Hepatocyte (in vitro differentiated cells): ENCODE measurements around the gene RCOR2. TPM values are rescaled to one million over a fixed set of nuclear protein-coding genes. Genes with fewer than 3 reads are reported as not detected.
"Not testable (repeated sequence)": the region's sequence is repeated elsewhere in the genome, so short reads cannot be mapped to it uniquely, and the experiment has no call there.

Source experiments
- DNase-seq: peaks from one replicate; pipeline ENCODE4 v3.0.0-alpha.2; 2016; ENCODE audit warnings: low spot score
- H2AFZ ChIP-seq: fragments of 200-600 bp; sonication (generic); 2 replicates; pipeline ENCODE4 v1.6.0; 2016; ENCODE audit warnings: antibody characterized with exemption, mild to moderate bottlenecking
- H3K27ac ChIP-seq: fragments of 200-600 bp; sonication (generic); 2 replicates; pipeline ENCODE4 v1.5.1; 2016; ENCODE audit warnings: mild to moderate bottlenecking
- H3K27me3 ChIP-seq: fragments of 200-600 bp; sonication (generic); 2 replicates; pipeline ENCODE4 v1.6.1; 2016
- H3K36me3 ChIP-seq: fragments of 200-600 bp; sonication (generic); replicated peaks from 2 replicates; pipeline ENCODE4 v1.5.1; 2016; ENCODE audit warnings: low read depth; ENCODE audit not compliant: insufficient read depth
- H3K4me1 ChIP-seq: fragments of 200-600 bp; sonication (generic); 2 replicates; pipeline ENCODE4 v1.5.1; 2016; ENCODE audit warnings: mild to moderate bottlenecking, moderate library complexity; ENCODE audit not compliant: insufficient read depth
- H3K4me2 ChIP-seq: fragments of 200-600 bp; sonication (generic); 2 replicates; pipeline ENCODE4 v1.6.0; 2016
- H3K4me3 ChIP-seq: fragments of 200-600 bp; sonication (generic); 2 replicates; pipeline ENCODE4 v1.5.1; 2016; ENCODE audit warnings: mild to moderate bottlenecking
- H3K79me2 ChIP-seq: fragments of 200-600 bp; sonication (generic); 2 replicates; pipeline ENCODE4 v1.6.0; 2017; ENCODE audit warnings: mild to moderate bottlenecking
- H3K9me2 ChIP-seq: fragments of 200-600 bp; sonication (generic); replicated peaks from 2 replicates; pipeline ENCODE4 v1.6.0; 2017; ENCODE audit warnings: mild to moderate bottlenecking; ENCODE audit not compliant: insufficient read depth
- H3K9me3 ChIP-seq: fragments of 200-600 bp; sonication (generic); 2 replicates; pipeline ENCODE4 v1.5.1; 2016; ENCODE audit warnings: low read depth, mild to moderate bottlenecking
- H4K20me1 ChIP-seq: fragments of 200-600 bp; sonication (generic); 2 replicates; pipeline ENCODE4 v1.6.0; 2016; ENCODE audit warnings: mild to moderate bottlenecking; ENCODE audit not compliant: insufficient read depth, poor library complexity, severe bottlenecking
- CTCF ChIP-seq: fragments of 200-600 bp; sonication (generic); IDR thresholded peaks from 2 replicates; pipeline ENCODE4 v1.5.1; 2016; ENCODE audit warnings: antibody characterized with exemption, mild to moderate bottlenecking; ENCODE audit not compliant: poor library complexity
- EZH2 ChIP-seq: fragments of 200-600 bp; sonication (generic); IDR thresholded peaks from 2 replicates; pipeline ENCODE4 v1.6.1; 2016; ENCODE audit warnings: antibody characterized with exemption, mild to moderate bottlenecking, borderline replicate concordance
- EZH2phosphoT487 ChIP-seq: fragments of 200-600 bp; sonication (generic); IDR thresholded peaks from one replicate; pipeline ENCODE4 v1.6.1; 2018; ENCODE audit warnings: antibody characterized with exemption, mild to moderate bottlenecking, low read depth, moderate library complexity; ENCODE audit not compliant: unreplicated experiment, severe bottlenecking
- WGBS: methylation state at CpG from one replicate; pipeline ENCODE4 v1.1.6; 2016; ENCODE audit warnings: low lambda C conversion rate; ENCODE audit errors: missing lambda C conversion rate; 5-methylcytosine and 5-hydroxymethylcytosine counted together
- polyA plus RNA-seq: library from polyadenylated mRNA; unstranded; fragments of >200 nt; fragmentation: Nextera tagmentation; extraction: Ambion mirVana; gene quantifications from 2 replicates; pipeline ENCODE4 v1.2.1, GENCODE V29; 2016
- total RNA-seq: library from RNA; depleted of rRNA; stranded (reverse); fragments of >200 nt; gene quantifications from 2 replicates; pipeline ENCODE4 v1.2.3, GENCODE V29; 2014

RCOR2 gene
- total RNA-seq = 4.3 and 4.4 TPM in 2 replicates
- 3.1 and 3.5 TPM in 2 replicates for polyA plus RNA-seq

GRCh38 chr11:63916837-63917691 is at the start of gene RCOR2:
RCOR2 (minus strand) TSS chr11:63917164; CDS start chr11:63916456, 708 bp downstream.
- peak within 1 kb of the TSS; percentile 99 for H3K4me2 ChIP-seq
- peaks cover 9% of the 10 kb centered on the region for H3K79me2 ChIP-seq
- H2AFZ ChIP-seq = peak within 1 kb of the TSS; percentile 44
- no peaks in the 10 kb centered on the region for H3K9me2 ChIP-seq
- TF ChIP-seq EZH2 = no peak
- TF ChIP-seq CTCF = no peak
- no peak for TF ChIP-seq EZH2phosphoT487
- no peaks in the 10 kb centered on the region for H3K36me3 ChIP-seq
- H3K4me3 ChIP-seq = peak within 1 kb of the TSS; percentile 70
- under 1% methylated on average over 43 of the region's 85 CpGs for WGBS
- peaks cover 51% of the 10 kb centered on the region for H3K4me1 ChIP-seq
- peak within 1 kb of the TSS; percentile 75 for H3K27ac ChIP-seq
- no peaks in the 10 kb centered on the region for H3K9me3 ChIP-seq
- H4K20me1 ChIP-seq = no peaks in the 10 kb centered on the region
- no peaks in the 10 kb centered on the region for H3K27me3 ChIP-seq
- DNase-seq = peak; percentile 90

- H4K20me1 ChIP-seq = no peaks in the 10 kb centered on the region
- no peak overlapping the region for H3K4me2 ChIP-seq
- no peaks in the 10 kb centered on the region for H3K4me1 ChIP-seq
- no peaks in the 10 kb centered on the region for H3K27me3 ChIP-seq
- H2AFZ ChIP-seq = no peak overlapping the region
- no peaks in the 10 kb centered on the region for H3K9me2 ChIP-seq
- TF ChIP-seq CTCF (no peak), EZH2 (no peak), EZH2phosphoT487 (no peak)
- no peaks in the 10 kb centered on the region for H3K9me3 ChIP-seq
- H3K79me2 ChIP-seq = no peaks in the 10 kb centered on the region
- H3K4me3 ChIP-seq = no peak overlapping the region
- DNase-seq = no peak
- WGBS = 100% methylated on average over 1 of the region's 1 CpG
- no peaks in the 10 kb centered on the region for H3K36me3 ChIP-seq
- H3K27ac ChIP-seq = no peak overlapping the region
Observed at GRCh38 chr11:63966444-63966843, 49.5 kb upstream of the RCOR2 start.

- not testable (repeated sequence) for H3K36me3 ChIP-seq, H3K4me2 ChIP-seq, H3K79me2 ChIP-seq, H3K4me1 ChIP-seq, DNase-seq, H3K27ac ChIP-seq, H2AFZ ChIP-seq, H3K9me2 ChIP-seq, H3K9me3 ChIP-seq, H3K27me3 ChIP-seq, H4K20me1 ChIP-seq, H3K4me3 ChIP-seq
- WGBS = 100% methylated on average over 4 of the region's 4 CpGs
Observed at GRCh38 chr11:63963895-63964294, 46.9 kb upstream of the RCOR2 start.

GRCh38 chr11:63961608-63962412 is 44.8 kb upstream of the RCOR2 start:
- Histone ChIP-seq H4K20me1 (no peaks in the 10 kb centered on the region), H3K79me2 (no peaks in the 10 kb centered on the region), H3K9me3 (no peaks in the 10 kb centered on the region), H3K4me2 (no peak overlapping the region), H3K4me1 (no peaks in the 10 kb centered on the region), H3K4me3 (no peak overlapping the region), H3K36me3 (no peaks in the 10 kb centered on the region), H3K27me3 (no peaks in the 10 kb centered on the region), H3K27ac (no peak overlapping the region), H2AFZ (no peak overlapping the region), H3K9me2 (no peaks in the 10 kb centered on the region)
- WGBS = 58% methylated on average over 14 of the region's 19 CpGs
- TF ChIP-seq EZH2phosphoT487 (no peak), EZH2 (no peak), CTCF (no peak)
- DNase-seq = peak; percentile 31
